Naive thymus-derived CD8-positive, alpha-beta T cell (primary cell): ENCODE measurements around the gene NOL6. TPM values are rescaled to one million over a fixed set of nuclear protein-coding genes. Genes with fewer than 3 reads are reported as not detected.
"Not testable (repeated sequence)": the region's sequence is repeated elsewhere in the genome, so short reads cannot be mapped to it uniquely, and the experiment has no call there.

Experiments used
- ATAC-seq, 2 donors: fragments of 150-1000 bp; cut with Tn5 transposase in 1 of 2; sonication (Bioruptor Pico), chemical (Tn5 transposase) in 1 of 2; 1 replicate in 1 of 2; 2 replicates in 1 of 2; pipeline ENCODE4 v1.10.0; 2021; ENCODE audit warnings: mild to moderate bottlenecking in 2 of 2, moderate library complexity in 2 of 2
- POLR2A ChIA-PET: fragments of 350-600 bp; sonication (Branson Sonifier 250); formaldehyde crosslinking; loops from one replicate; lab custom pipeline; 2021; ENCODE audit warnings: antibody characterized with exemption; lab: Charles Lee
- DNase-seq, 10 donors: peaks; one replicate each; pipeline versions ENCODE4 v3.0.0 to v3.0.0-alpha.2; 2020 to 2022
- H3K27ac Mint-ChIP-seq, 10 donors: one replicate each; pipeline ENCODE4 v1.8.0; 2020 to 2022; ENCODE audit warnings: mild to moderate bottlenecking in 10 of 10, mixed read lengths in 10 of 10, moderate library complexity in 4 of 10, inconsistent platforms in 1 of 10
- H3K27me3 Mint-ChIP-seq, 5 donors: one replicate each; pipeline ENCODE4 v1.8.0; 2021 to 2022; ENCODE audit warnings: mixed read lengths in 5 of 5
- H3K36me3 Mint-ChIP-seq, 3 donors: one replicate each; pipeline ENCODE4 v1.8.0; 2020 to 2022; ENCODE audit warnings: mixed read lengths in 3 of 3, mild to moderate bottlenecking in 2 of 3, inconsistent platforms in 1 of 3
- H3K4me1 Mint-ChIP-seq, 4 donors: one replicate each; pipeline ENCODE4 v1.8.0; 2021 to 2022; ENCODE audit warnings: mixed read lengths in 4 of 4
- H3K4me3 Mint-ChIP-seq, 10 donors: one replicate each; pipeline ENCODE4 v1.8.0; 2020 to 2022; ENCODE audit warnings: mild to moderate bottlenecking in 10 of 10, mixed read lengths in 10 of 10, moderate library complexity in 6 of 10, inconsistent platforms in 1 of 10
- H3K9me3 Mint-ChIP-seq, 9 donors: one replicate each; pipeline ENCODE4 v1.8.0; 2020 to 2022; ENCODE audit warnings: mixed read lengths in 9 of 9, mild to moderate bottlenecking in 3 of 9, inconsistent platforms in 1 of 9, moderate library complexity in 1 of 9
- microRNA-seq: library from miRNA; unstranded; fragments of <30 nt; microRNA quantifications from one replicate; pipeline ENCODE4 v1.2.0, GENCODE V29; 2022; ENCODE audit warnings: borderline microRNAs expressed
- polyA plus RNA-seq, 3 donors: library from polyadenylated mRNA; unstranded; fragments of 300-500 nt; fragmentation: Illumina TruSeq; gene quantifications; one replicate each; pipeline ENCODE4 v1.2.3, GENCODE V29; 2021
- total RNA-seq, 8 experiments: library from RNA in 2 of 8; stranded (reverse) in 2 of 8; gene quantifications; one replicate each; pipeline ENCODE4 v1.2.3 and lab custom pipeline; 2021 to 2026

Gene NOL6
- total and polyA plus RNA-seq, 5 experiments from 2014 or later = 13.5 to 47.2 (median 29.2) TPM

- DNase-seq, H3K36me3 Mint-ChIP-seq, ATAC-seq, H3K9me3 Mint-ChIP-seq, H3K27me3 Mint-ChIP-seq, H3K4me3 Mint-ChIP-seq, POLR2A ChIA-PET, H3K27ac Mint-ChIP-seq, H3K4me1 Mint-ChIP-seq: not testable (repeated sequence)
Observed at GRCh38 chr9:33424043-33424442, 49.7 kb downstream of the NOL6 start.

GRCh38 chr9:33419708-33420303 is 53.9 kb downstream of the NOL6 start:
- peaks cover 0 to 1% (median 0%) of the 10 kb centered on the region in 5 donors for H3K27me3 Mint-ChIP-seq
- peaks cover 16 to 39% (median 35%) of the 10 kb centered on the region in 4 donors for H3K4me1 Mint-ChIP-seq
- no peak overlapping the region for H3K4me3 Mint-ChIP-seq
- no peak for ATAC-seq
- POLR2A ChIA-PET = interaction anchor here (1.0 to 1.9 kb wide), 2 partner anchors 27 to 32 kb away, joined by 3 to 5 read pairs; partner anchors contain the start of gene AQP3
- H3K9me3 Mint-ChIP-seq = no peaks in the 10 kb centered on the region
- DNase-seq = no peak
- H3K27ac Mint-ChIP-seq = peak overlapping the region in 8 of 10 donors; percentile 4 to 81 (median 50)
- no peaks in the 10 kb centered on the region for H3K36me3 Mint-ChIP-seq

GRCh38 chr9:33418090-33418489 is 55.6 kb downstream of the NOL6 start:
- Mint-ChIP-seq H3K27me3 (peaks cover 0 to 1% (median 0%) of the 10 kb centered on the region in 5 donors), H3K36me3 (no peaks in the 10 kb centered on the region), H3K9me3 (no peaks in the 10 kb centered on the region), H3K4me1 (peaks cover 19 to 51% (median 45%) of the 10 kb centered on the region in 4 donors), H3K27ac (peak overlapping the region in 8 of 10 donors; percentile 42 to 98 (median 79)), H3K4me3 (peak overlapping the region in 3 of 10 donors; percentile 22 to 61 (median 44))
- POLR2A ChIA-PET = interaction anchor here (0.9 to 6.1 kb wide), 4 partner anchors 9 to 56 kb away, joined by 3 to 78 read pairs (median 12); partner anchors contain the start of genes AQP3 and NOL6
- DNase-seq (no peak), ATAC-seq (no peak)

DNA sequence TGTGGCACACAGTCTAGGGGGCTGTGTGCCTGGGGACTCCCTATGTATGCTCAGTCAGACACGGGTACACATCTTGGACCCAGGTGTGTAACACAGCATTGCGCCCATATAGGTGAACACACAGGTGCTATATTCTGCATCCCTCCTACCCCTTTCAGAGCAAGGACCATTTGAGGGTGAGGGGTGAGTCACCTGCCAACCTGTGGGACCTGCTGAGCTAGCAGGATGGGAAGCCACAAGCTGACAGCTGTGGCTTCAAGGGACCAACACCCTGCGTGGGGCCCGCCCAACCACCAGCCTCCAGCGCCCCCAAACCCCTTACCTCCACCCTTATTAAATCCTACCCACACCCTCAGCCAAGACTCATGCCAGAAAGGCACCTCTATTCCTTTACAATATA is 56.7 kb downstream of the NOL6 start:
- ATAC-seq (peak in 1 of 2 donors; percentile 18), DNase-seq (peak in 6 of 10 donors; percentile 12 to 70 (median 24))
- POLR2A ChIA-PET = interaction anchor here (1.1 to 6.1 kb wide), 6 partner anchors 29 to 130 kb away, joined by 4 to 78 read pairs (median 26); partner anchors contain the start of genes AQP3 and NOL6
- Mint-ChIP-seq H3K4me3 (peak overlapping the region; percentile 32 to 86 (median 78)), H3K27ac (peak overlapping the region; percentile 90 to 98 (median 96)), H3K9me3 (no peaks in the 10 kb centered on the region), H3K36me3 (no peaks in the 10 kb centered on the region), H3K4me1 (peaks cover 19 to 51% (median 45%) of the 10 kb centered on the region in 4 donors), H3K27me3 (peaks cover 0 to 1% (median 0%) of the 10 kb centered on the region in 5 donors)

DNA sequence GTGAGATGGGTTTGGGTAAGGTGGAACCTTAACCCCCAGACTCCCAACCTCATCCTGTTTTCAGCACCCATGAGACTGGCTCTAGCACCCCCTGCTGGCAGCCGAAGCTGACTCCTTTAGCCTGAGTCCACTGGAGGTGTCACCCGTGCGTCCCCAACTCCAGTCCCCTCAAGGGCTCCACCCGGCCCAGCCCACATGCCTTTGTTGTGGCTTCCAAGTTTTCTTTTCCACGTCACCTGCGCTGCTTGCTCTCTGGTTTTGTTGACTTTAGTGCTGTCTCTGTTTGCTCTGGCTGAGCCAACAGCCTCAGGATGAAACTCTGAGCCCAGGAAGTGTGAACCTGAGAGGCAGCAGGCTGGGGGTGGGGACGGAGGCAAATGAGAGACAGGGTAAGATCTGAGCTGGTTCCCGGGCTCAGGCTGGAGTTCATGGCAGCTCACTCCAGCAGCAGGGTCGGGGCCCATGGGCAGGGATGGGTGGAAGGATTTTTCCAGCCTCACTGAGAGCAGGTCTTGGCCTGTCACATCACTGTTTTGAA is 58.2 kb downstream of the NOL6 start:
- H3K4me1 Mint-ChIP-seq = peaks cover 19 to 51% (median 45%) of the 10 kb centered on the region in 4 donors
- peaks cover 0 to 1% (median 0%) of the 10 kb centered on the region in 5 donors for H3K27me3 Mint-ChIP-seq
- no peaks in the 10 kb centered on the region for H3K9me3 Mint-ChIP-seq
- DNase-seq (peak; percentile 84 to 97 (median 91)), ATAC-seq (peak; percentile 89 to 92)
- peak overlapping the region; percentile 64 to 90 (median 82) for H3K4me3 Mint-ChIP-seq
- POLR2A ChIA-PET = interaction anchor here (1.0 to 6.1 kb wide), 13 partner anchors 11 to 129 kb away, joined by 3 to 78 read pairs (median 10); partner anchors contain the start of genes AQP3, NFX1 and NOL6
- H3K27ac Mint-ChIP-seq = peak overlapping the region; percentile 90 to 99 (median 98)
- no peaks in the 10 kb centered on the region for H3K36me3 Mint-ChIP-seq

DNA sequence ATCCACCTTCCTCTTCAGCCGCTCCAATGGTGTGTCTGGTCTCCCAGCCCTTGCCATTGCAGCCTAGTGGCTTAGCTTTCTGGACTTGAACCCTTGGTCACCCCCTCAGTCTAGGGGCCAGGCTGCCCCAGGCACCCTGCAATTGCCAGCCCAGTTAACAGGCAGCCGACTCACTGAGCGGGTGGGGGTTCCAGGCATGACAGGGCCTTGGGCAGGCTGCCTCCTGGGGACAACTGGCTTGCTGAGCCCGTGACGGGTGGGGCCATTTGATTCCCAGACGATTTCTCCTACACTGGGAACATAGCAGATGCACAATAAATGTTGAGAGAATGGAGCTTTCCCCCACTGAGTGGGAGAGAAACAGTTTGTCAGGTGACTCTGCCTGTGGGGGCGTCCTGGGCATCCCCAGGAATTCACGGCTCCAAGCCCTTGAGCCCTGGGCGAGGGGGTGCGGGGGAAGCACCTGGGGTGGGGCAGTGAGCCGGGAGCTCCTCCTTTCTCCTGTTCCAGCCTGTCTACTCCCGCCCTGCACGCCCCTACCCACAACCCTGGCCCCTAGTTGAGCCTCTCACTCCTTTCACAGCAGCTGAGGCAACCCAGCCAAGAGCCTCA is 58.7 kb downstream of the NOL6 start:
- no peak for DNase-seq
- POLR2A ChIA-PET = interaction anchor here (1.0 to 6.1 kb wide), 11 partner anchors 11 to 125 kb away, joined by 3 to 78 read pairs (median 14); partner anchors contain the start of genes AQP3, NFX1 and NOL6
- no peak for ATAC-seq
- H3K36me3 Mint-ChIP-seq = no peaks in the 10 kb centered on the region
- H3K27me3 Mint-ChIP-seq = peaks cover 0 to 1% (median 0%) of the 10 kb centered on the region in 5 donors
- no peaks in the 10 kb centered on the region for H3K9me3 Mint-ChIP-seq
- peaks cover 19 to 50% (median 45%) of the 10 kb centered on the region in 4 donors for H3K4me1 Mint-ChIP-seq
- peak overlapping the region; percentile 90 to 99 (median 98) for H3K27ac Mint-ChIP-seq
- peak overlapping the region; percentile 64 to 90 (median 82) for H3K4me3 Mint-ChIP-seq

GRCh38 chr9:33414268-33414667 is 59.5 kb downstream of the NOL6 start:
- Mint-ChIP-seq H3K9me3 (no peaks in the 10 kb centered on the region), H3K36me3 (no peaks in the 10 kb centered on the region), H3K27ac (peak overlapping the region; percentile 90 to 99 (median 97)), H3K27me3 (peaks cover 0 to 1% (median 0%) of the 10 kb centered on the region in 5 donors), H3K4me1 (peaks cover 19 to 48% (median 45%) of the 10 kb centered on the region in 4 donors), H3K4me3 (peak overlapping the region in 8 of 10 donors; percentile 0 to 76 (median 50))
- DNase-seq (no peak), ATAC-seq (no peak)
- POLR2A ChIA-PET = interaction anchor here (1.2 to 6.1 kb wide), 6 partner anchors 10 to 54 kb away, joined by 3 to 78 read pairs (median 16); partner anchors contain the start of gene AQP3

Small RNAs within 50 kb of the gene (microRNA-seq; reads per million reads assigned to microRNA genes)
- not detected for gene MIR6851

Other genes starting within 250 kb of the NOL6 start
- gene SPINK4, start 233.8 kb downstream of the NOL6 start, total RNA-seq = not detected
- gene SPINK4, start 233.8 kb downstream of the NOL6 start, polyA plus RNA-seq = not detected
- 10 to 100 TPM; 55.9 to 64.6 TPM for gene BAG1, start 209.2 kb downstream of the NOL6 start, total RNA-seq
- 10 to 100 TPM; 80.5 to 92.6 (median 86.8) TPM for gene BAG1, start 209.2 kb downstream of the NOL6 start, polyA plus RNA-seq
- 10 to 100 TPM; 30.4 to 31.4 TPM for gene CHMP5, start 208.9 kb downstream of the NOL6 start, total RNA-seq
- 10 to 100 TPM; 38.7 to 40.0 (median 39.4) TPM for gene CHMP5, start 208.9 kb downstream of the NOL6 start, polyA plus RNA-seq
- gene NFX1, start 183.4 kb downstream of the NOL6 start, total RNA-seq = 10 to 100 TPM; 70.3 to 70.5 TPM
- 10 to 100 TPM; 22.8 to 42.7 (median 31.6) TPM for gene NFX1, start 183.4 kb downstream of the NOL6 start, polyA plus RNA-seq
- gene AQP7, start 71.4 kb downstream of the NOL6 start, total RNA-seq = under 1 TPM in 1 of 2 experiments, not detected in 1; 0.71 TPM
- under 1 TPM in 1 of 3 donors, not detected in 2; 0.17 TPM for gene AQP7, start 71.4 kb downstream of the NOL6 start, polyA plus RNA-seq
- 10 to 100 TPM; 71.6 to 72.8 TPM for gene AQP3, start 26.3 kb downstream of the NOL6 start, total RNA-seq
- 100 to 1,000 TPM; 124 to 166 (median 145) TPM for gene AQP3, start 26.3 kb downstream of the NOL6 start, polyA plus RNA-seq
- gene ANKRD18B, start 50.3 kb upstream of the NOL6 start, total RNA-seq = under 1 TPM in 1 of 2 experiments, not detected in 1; 0.88 TPM
- gene ANKRD18B, start 50.3 kb upstream of the NOL6 start, polyA plus RNA-seq = not detected